ENCODE data around the gene RAD51B.

DNA sequence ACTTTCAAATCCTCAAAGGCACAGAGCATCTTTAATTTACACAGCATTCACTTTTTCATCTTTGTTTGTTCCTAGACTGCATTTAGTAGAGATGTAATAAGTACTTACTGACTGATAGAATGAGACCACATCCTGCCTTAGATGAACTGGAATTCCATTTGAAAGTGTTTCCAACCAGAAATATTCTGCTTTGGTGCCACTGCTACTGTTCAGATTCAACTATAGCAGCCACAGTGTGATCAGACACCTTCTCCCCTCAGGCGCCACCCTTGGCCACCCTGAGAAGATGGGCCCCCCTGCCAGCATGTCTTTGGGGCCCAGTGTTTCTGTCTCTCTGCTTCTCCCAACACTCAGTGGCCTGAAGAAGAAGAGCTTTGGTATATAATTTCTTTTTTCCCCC lies 449.1 kb downstream of the RAD51B start:
- TF ChIP-seq, protein P1, sequence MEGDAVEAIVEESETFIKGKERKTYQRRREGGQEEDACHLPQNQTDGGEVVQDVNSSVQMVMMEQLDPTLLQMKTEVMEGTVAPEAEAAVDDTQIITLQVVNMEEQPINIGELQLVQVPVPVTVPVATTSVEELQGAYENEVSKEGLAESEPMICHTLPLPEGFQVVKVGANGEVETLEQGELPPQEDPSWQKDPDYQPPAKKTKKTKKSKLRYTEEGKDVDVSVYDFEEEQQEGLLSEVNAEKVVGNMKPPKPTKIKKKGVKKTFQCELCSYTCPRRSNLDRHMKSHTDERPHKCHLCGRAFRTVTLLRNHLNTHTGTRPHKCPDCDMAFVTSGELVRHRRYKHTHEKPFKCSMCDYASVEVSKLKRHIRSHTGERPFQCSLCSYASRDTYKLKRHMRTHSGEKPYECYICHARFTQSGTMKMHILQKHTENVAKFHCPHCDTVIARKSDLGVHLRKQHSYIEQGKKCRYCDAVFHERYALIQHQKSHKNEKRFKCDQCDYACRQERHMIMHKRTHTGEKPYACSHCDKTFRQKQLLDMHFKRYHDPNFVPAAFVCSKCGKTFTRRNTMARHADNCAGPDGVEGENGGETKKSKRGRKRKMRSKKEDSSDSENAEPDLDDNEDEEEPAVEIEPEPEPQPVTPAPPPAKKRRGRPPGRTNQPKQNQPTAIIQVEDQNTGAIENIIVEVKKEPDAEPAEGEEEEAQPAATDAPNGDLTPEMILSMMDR (IDR thresholded peaks at IDR 0.05; ENCODE audit: insufficient read depth, low read length): no peak
- TF ChIP-seq, protein P2, sequence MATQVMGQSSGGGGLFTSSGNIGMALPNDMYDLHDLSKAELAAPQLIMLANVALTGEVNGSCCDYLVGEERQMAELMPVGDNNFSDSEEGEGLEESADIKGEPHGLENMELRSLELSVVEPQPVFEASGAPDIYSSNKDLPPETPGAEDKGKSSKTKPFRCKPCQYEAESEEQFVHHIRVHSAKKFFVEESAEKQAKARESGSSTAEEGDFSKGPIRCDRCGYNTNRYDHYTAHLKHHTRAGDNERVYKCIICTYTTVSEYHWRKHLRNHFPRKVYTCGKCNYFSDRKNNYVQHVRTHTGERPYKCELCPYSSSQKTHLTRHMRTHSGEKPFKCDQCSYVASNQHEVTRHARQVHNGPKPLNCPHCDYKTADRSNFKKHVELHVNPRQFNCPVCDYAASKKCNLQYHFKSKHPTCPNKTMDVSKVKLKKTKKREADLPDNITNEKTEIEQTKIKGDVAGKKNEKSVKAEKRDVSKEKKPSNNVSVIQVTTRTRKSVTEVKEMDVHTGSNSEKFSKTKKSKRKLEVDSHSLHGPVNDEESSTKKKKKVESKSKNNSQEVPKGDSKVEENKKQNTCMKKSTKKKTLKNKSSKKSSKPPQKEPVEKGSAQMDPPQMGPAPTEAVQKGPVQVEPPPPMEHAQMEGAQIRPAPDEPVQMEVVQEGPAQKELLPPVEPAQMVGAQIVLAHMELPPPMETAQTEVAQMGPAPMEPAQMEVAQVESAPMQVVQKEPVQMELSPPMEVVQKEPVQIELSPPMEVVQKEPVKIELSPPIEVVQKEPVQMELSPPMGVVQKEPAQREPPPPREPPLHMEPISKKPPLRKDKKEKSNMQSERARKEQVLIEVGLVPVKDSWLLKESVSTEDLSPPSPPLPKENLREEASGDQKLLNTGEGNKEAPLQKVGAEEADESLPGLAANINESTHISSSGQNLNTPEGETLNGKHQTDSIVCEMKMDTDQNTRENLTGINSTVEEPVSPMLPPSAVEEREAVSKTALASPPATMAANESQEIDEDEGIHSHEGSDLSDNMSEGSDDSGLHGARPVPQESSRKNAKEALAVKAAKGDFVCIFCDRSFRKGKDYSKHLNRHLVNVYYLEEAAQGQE (IDR thresholded peaks at IDR 0.05; ENCODE audit: insufficient replicate concordance, low read depth): no peak
- TF ChIP-seq POLR2AphosphoS5 (IDR thresholded peaks at IDR 0.05; ENCODE audit: low read depth) (no peak), SPI1 (IDR thresholded peaks at IDR 0.05; ENCODE audit: borderline replicate concordance, low read depth) (no peak), GABPA (IDR thresholded peaks at IDR 0.05; ENCODE audit: low read depth) (no peak)

Measured in HL-60 (cell line).